ENCODE results near the gene TOE1. TPM values are rescaled to one million over a fixed set of nuclear protein-coding genes. Genes with fewer than 3 reads are reported as not detected.

Gene TOE1
- total RNA-seq, 1 experiment from 2014 or later = 31.2 TPM

GRCh38 chr1:45322486-45323040 lies 17.4 kb upstream of the TOE1 start:
- Histone ChIP-seq H2AK5ac (ENCODE audit: insufficient read length, low read length) (no peak overlapping the region), H4K8ac (replicated peaks; ENCODE audit: insufficient read length, low read depth, low read length) (no peak overlapping the region), H3T11ph (ENCODE audit: low read length) (no peak overlapping the region), H3K79me2 (ENCODE audit: insufficient read depth, low read length) (no peaks in the 10 kb centered on the region), H3K9me3 (ENCODE audit: control insufficient read depth, low read depth, low read length) (no peaks in the 10 kb centered on the region), H2BK12ac (ENCODE audit: insufficient read length, low read depth, low read length) (no peak overlapping the region), H3K18ac (ENCODE audit: insufficient read length, low read depth, low read length) (no peak overlapping the region), H3K4me1 (ENCODE audit: insufficient read depth, low read length) (peaks cover 2% of the 10 kb centered on the region; the same call in 1 of the 2 replicates), H3K27me3 (ENCODE audit: insufficient read depth, low read length) (no peaks in the 10 kb centered on the region), H2AFZ (ENCODE audit: low read length) (no peak overlapping the region), H2BK5ac (ENCODE audit: insufficient read length, low read length) (no peak overlapping the region), H3K56ac (ENCODE audit: insufficient read length, low read depth, low read length) (no peak overlapping the region), H3K14ac (ENCODE audit: insufficient read depth, low read length) (no peak overlapping the region), H3K9ac (ENCODE audit: extremely low read depth, insufficient read length, low read length) (no peak overlapping the region), H2BK20ac (ENCODE audit: low read depth, low read length, poor library complexity, severe bottlenecking) (no peak overlapping the region), H3K23ac (ENCODE audit: insufficient read length, low read depth, low read length) (no peak overlapping the region), H4K91ac (ENCODE audit: insufficient read length, low read depth, low read length) (no peak overlapping the region), H2BK120ac (ENCODE audit: low read depth, low read length, poor library complexity, severe bottlenecking) (no peak overlapping the region), H3K4me2 (ENCODE audit: insufficient read depth, insufficient read length, low read length) (no peak overlapping the region), H3K79me1 (ENCODE audit: insufficient read depth, low read depth, low read length, poor library complexity, severe bottlenecking) (no peaks in the 10 kb centered on the region), H3K4ac (ENCODE audit: low read depth, low read length) (no peak overlapping the region; the same call in 1 of the 2 replicates), H4K5ac (ENCODE audit: insufficient read length, low read depth, low read length) (no peak overlapping the region), H4K20me1 (ENCODE audit: control insufficient read depth, insufficient read depth, insufficient read length) (no peaks in the 10 kb centered on the region), H3K23me2 (ENCODE audit: insufficient read length, low read depth, low read length, poor library complexity, severe bottlenecking) (peaks cover 6% of the 10 kb centered on the region), H2BK15ac (ENCODE audit: low read depth, low read length) (no peak overlapping the region), H3K27ac (ENCODE audit: insufficient read length, low read depth, low read length) (no peak overlapping the region)
- Mint-ChIP-seq H3K9me3 (peaks cover 3 to 11% of the 10 kb centered on the region in 2 experiments; a peak in 4 of 5 replicates), H3K4me1 (peaks cover 31 to 37% of the 10 kb centered on the region in 2 experiments), H3K27me3 (ENCODE audit: low read depth) (no peaks in the 10 kb centered on the region), H3K27ac (peak overlapping the region in 1 of 3 experiments; percentile 10; a peak in 1 of 7 replicates), H3K36me3 (ENCODE audit: insufficient read depth in 1 of 3, low read depth in 3 of 3) (peaks cover 3 to 12% (median 3%) of the 10 kb centered on the region in 3 experiments; a peak in 4 of 7 replicates), H3K4me3 (peak overlapping the region in 1 of 2 experiments; percentile 24; a peak in 1 of 5 replicates)
- no peak for TF ChIP-seq CTCF (conservative IDR thresholded peaks at IDR 0.05)
- WGBS (ENCODE audit: extremely low coverage, insufficient read length, low lambda C conversion rate) = no CpG with 5 or more reads among the region's 10 CpGs
- DNase-seq = no peak
